PC-9 (cell line): ENCODE data around the gene PSMD3. TPM values are rescaled to one million over a fixed set of nuclear protein-coding genes. Genes with fewer than 3 reads are reported as not detected.

Experiments used
- BruUV-seq: library from RNA; stranded (reverse); fragments of 400-500 nt; replicated peaks from 2 replicates; lab custom pipeline; 2021; lab: Mats Ljungman, UMichigan
- CTCF ChIA-PET: fragments of 300-600 bp; sonication (Branson Sonifier 250); formaldehyde crosslinking; loops from one replicate; lab custom pipeline; 2022; ENCODE audit warnings: antibody characterized with exemption; lab: Charles Lee
- POLR2A ChIA-PET: fragments of 300-600 bp; sonication (Branson Sonifier 250); formaldehyde crosslinking; loops from one replicate; lab custom pipeline; 2022; ENCODE audit warnings: antibody characterized with exemption; ENCODE audit not compliant: unreplicated experiment; lab: Charles Lee
- DNase-seq, 2 experiments: peaks; one replicate each; pipeline versions ENCODE4 v3.0.0 to v3.0.0-alpha.2; 2015 to 2022; ENCODE audit warnings: mixed read lengths in 1 of 2
- H2AFZ ChIP-seq: fragments of 200-600 bp; sonication (generic); 2 replicates; pipeline ENCODE4 v1.8.1; 2017; ENCODE audit warnings: antibody characterized with exemption
- H3F3A ChIP-seq: fragments of 200-600 bp; sonication (generic); 2 replicates; pipeline ENCODE4 v1.8.1; 2017; ENCODE audit warnings: antibody characterized with exemption, mild to moderate bottlenecking, low read depth; ENCODE audit not compliant: insufficient read depth
- H3K27ac ChIP-seq: fragments of 200-600 bp; sonication (generic); 2 replicates; pipeline ENCODE4 v1.6.1; 2016; ENCODE audit warnings: mixed run types
- H3K27me3 ChIP-seq: fragments of 200-600 bp; sonication (generic); 2 replicates; pipeline ENCODE4 v1.6.1; 2016; ENCODE audit warnings: low read depth, mixed run types; ENCODE audit not compliant: insufficient read depth
- H3K36me3 ChIP-seq: fragments of 200-600 bp; sonication (generic); 2 replicates; pipeline ENCODE4 v1.6.1; 2016; ENCODE audit warnings: low read depth, mixed run types
- H3K4me1 ChIP-seq: fragments of 200-600 bp; sonication (generic); replicated peaks from 2 replicates; pipeline ENCODE4 v1.6.1; 2016; ENCODE audit warnings: mixed run types; ENCODE audit not compliant: insufficient read depth
- H3K4me2 ChIP-seq: fragments of 200-600 bp; sonication (generic); 2 replicates; pipeline ENCODE4 v1.6.1; 2017; ENCODE audit warnings: mixed run types
- H3K4me3 ChIP-seq: fragments of 200-600 bp; sonication (generic); 2 replicates; pipeline ENCODE4 v1.6.1; 2016; ENCODE audit warnings: mixed run types
- H3K79me2 ChIP-seq: fragments of 200-600 bp; sonication (generic); 2 replicates; pipeline ENCODE4 v1.6.1; 2017; ENCODE audit warnings: low read depth, mixed run types
- H3K9me2 ChIP-seq: fragments of 200-600 bp; sonication (generic); 2 replicates; pipeline ENCODE4 v1.8.1; 2017; ENCODE audit warnings: mild to moderate bottlenecking; ENCODE audit not compliant: insufficient read depth
- H3K9me3 ChIP-seq: fragments of 200-600 bp; sonication (generic); 2 replicates; pipeline ENCODE4 v1.8.1; 2016; ENCODE audit warnings: low read depth; ENCODE audit not compliant: insufficient read depth
- H4K20me1 ChIP-seq: fragments of 200-600 bp; sonication (generic); 2 replicates; pipeline ENCODE4 v1.8.1; 2017; ENCODE audit not compliant: insufficient read depth
- EZH2 ChIP-seq: fragments of 200-600 bp; sonication (generic); IDR thresholded peaks from 2 replicates; pipeline ENCODE4 v1.8.0; 2017; ENCODE audit warnings: antibody characterized with exemption, low read depth
- intact Hi-C: fragments of 100-400 bp; cut with micrococcal nuclease; formaldehyde crosslinking; loops from one replicate; pipeline ENCODE4 v1.10.0; 2022; ENCODE audit not compliant: unreplicated experiment
- total RNA-seq: library from RNA; stranded (reverse); gene quantifications from 2 replicates; pipeline ENCODE4 v1.2.3, GENCODE V29; 2021
- TF ChIP-seq, protein P1 (sequence below): fragments of 200-600 bp; sonication (generic); conservative IDR thresholded peaks from 2 replicates; pipeline ENCODE4 v1.6.1; 2017; ENCODE audit warnings: mixed run types, antibody characterized with exemption, mild to moderate bottlenecking, moderate library complexity

Gene PSMD3
- total RNA-seq, 1 experiment from 2014 or later: 130 TPM

DNA sequence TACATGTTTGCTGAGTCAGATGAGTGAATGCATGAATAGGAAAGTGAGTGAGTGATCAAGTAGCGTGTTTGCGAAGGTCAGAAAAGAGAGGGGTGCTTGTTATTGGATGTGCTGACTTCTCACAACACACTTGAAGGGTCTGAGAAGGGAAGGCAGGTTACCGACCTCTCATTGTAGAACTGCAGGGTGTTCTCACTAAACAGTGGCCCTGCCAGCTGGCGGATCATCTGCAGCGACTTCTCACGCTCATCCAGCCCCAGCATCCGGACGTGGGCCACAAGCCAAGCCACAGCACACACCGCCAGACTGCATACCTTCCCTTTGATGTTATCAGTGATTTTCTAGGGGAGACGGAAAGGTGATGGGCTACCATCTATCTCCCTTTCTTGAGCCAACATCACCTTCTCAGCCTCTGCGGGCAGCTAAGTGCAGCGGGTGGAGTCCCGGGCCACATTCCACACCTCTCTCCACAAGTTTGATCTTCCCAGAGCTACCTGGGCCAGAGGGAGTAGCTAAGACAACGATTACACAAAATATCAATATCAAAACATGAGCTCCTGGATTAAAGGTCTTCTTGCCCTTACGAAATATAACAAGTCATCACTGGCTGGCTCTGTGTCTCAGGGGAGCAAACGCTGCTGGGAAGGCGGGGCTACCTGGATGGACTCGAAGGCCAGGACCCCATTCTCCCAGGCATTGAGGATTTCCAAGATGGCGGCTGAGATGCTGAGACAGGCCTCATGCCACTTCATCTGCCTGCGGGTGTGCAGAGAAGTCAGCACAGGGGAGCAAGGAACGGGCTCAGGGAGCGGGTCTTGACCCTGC is 45.6 kb downstream of the PSMD3 start:
- H3K27ac ChIP-seq: peak overlapping the region; percentile 70
- no peaks in the 10 kb centered on the region for H4K20me1 ChIP-seq
- peaks cover 49% of the 10 kb centered on the region for H3F3A ChIP-seq
- CTCF ChIA-PET: interaction anchor here (0.5 to 1.1 kb wide), 7 partner anchors 10 to 213 kb away, joined by 3 to 7 read pairs (median 4); partner anchors contain the start of genes CSF3 and PSMD3
- POLR2A ChIA-PET: no interaction called here
- DNase-seq: peak; percentile 80 to 90
- H3K79me2 ChIP-seq: no peaks in the 10 kb centered on the region
- H3K9me3 ChIP-seq: no peaks in the 10 kb centered on the region
- H3K4me1 ChIP-seq: peaks cover 60% of the 10 kb centered on the region
- H3K9me2 ChIP-seq: no peaks in the 10 kb centered on the region
- no TSS peak for BruUV-seq
- intact Hi-C loops: loop anchor here (1.0 to 10.0 kb wide), 4 partner anchors 45 to 289 kb away; partner anchors contain the start of gene PSMD3
- TF ChIP-seq, protein P1, sequence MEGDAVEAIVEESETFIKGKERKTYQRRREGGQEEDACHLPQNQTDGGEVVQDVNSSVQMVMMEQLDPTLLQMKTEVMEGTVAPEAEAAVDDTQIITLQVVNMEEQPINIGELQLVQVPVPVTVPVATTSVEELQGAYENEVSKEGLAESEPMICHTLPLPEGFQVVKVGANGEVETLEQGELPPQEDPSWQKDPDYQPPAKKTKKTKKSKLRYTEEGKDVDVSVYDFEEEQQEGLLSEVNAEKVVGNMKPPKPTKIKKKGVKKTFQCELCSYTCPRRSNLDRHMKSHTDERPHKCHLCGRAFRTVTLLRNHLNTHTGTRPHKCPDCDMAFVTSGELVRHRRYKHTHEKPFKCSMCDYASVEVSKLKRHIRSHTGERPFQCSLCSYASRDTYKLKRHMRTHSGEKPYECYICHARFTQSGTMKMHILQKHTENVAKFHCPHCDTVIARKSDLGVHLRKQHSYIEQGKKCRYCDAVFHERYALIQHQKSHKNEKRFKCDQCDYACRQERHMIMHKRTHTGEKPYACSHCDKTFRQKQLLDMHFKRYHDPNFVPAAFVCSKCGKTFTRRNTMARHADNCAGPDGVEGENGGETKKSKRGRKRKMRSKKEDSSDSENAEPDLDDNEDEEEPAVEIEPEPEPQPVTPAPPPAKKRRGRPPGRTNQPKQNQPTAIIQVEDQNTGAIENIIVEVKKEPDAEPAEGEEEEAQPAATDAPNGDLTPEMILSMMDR: no peak
- no peak for TF ChIP-seq EZH2
- H3K36me3 ChIP-seq: no peaks in the 10 kb centered on the region
- H3K4me3 ChIP-seq: no peak overlapping the region
- H2AFZ ChIP-seq: no peak overlapping the region
- no peaks in the 10 kb centered on the region for H3K27me3 ChIP-seq
- peak overlapping the region; percentile 60 for H3K4me2 ChIP-seq

DNA sequence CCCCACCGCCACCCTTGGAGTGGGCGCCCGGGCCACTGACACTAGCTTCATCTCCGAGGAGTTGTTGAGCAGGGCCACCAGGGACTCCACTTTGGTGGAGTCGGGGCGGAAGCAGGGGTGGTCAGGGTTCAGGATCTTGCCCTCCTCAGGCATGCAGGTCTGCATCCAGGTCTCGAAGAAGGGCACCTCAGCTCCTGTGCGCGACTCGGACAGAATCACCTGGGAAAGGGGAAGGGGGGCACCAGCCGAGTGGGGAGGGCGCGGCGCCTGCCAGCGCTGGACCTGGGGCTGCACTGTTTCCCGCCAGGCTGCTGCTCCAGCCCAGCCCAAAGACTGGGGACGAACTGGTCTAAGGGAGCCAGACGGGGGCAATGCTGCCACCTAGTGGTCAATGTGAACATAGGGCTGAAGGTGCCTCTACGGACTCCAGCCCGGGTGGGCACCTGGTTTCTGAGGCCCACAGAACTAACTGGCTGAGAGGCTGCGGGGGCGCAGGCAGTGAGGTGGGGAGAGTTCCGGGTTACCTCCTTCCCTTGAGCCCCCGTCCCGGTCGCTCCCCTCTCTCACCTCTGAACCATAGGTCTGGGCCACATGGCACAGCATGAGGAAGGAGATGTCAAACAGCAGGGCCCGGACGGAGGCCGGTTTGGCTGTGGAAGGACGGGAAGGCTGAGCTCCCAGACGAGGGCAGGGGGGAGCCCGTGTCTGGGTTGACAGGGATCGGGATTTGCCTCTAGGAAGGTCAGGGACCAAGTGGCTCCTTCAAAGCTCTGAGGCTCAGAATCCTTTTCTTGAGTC is 46.4 kb downstream of the PSMD3 start:
- peaks cover 52% of the 10 kb centered on the region for H3K4me1 ChIP-seq
- no peaks in the 10 kb centered on the region for H3K79me2 ChIP-seq
- DNase-seq: peak; percentile 49 to 71
- no peak overlapping the region for H3K4me3 ChIP-seq
- no peaks in the 10 kb centered on the region for H3K36me3 ChIP-seq
- peak overlapping the region; percentile 60 for H3K4me2 ChIP-seq
- ChIA-PET CTCF (interaction anchor here (0.8 to 1.1 kb wide), 5 partner anchors 11 to 47 kb away, joined by 3 to 5 read pairs (median 3); partner anchors contain the start of genes CSF3, MED24 and PSMD3), POLR2A (no interaction called here)
- intact Hi-C loops: loop anchor here (1.0 to 10.0 kb wide), 5 partner anchors 14 to 288 kb away; partner anchors contain the start of gene PSMD3
- no peaks in the 10 kb centered on the region for H3K9me3 ChIP-seq
- H3K9me2 ChIP-seq: no peaks in the 10 kb centered on the region
- H3F3A ChIP-seq: peaks cover 42% of the 10 kb centered on the region
- BruUV-seq: no TSS peak
- H4K20me1 ChIP-seq: no peaks in the 10 kb centered on the region
- no peak for TF ChIP-seq EZH2
- TF ChIP-seq, protein P1: peak; percentile 91
- H2AFZ ChIP-seq: no peak overlapping the region
- H3K27me3 ChIP-seq: no peaks in the 10 kb centered on the region
- peak overlapping the region; percentile 70 for H3K27ac ChIP-seq

DNA sequence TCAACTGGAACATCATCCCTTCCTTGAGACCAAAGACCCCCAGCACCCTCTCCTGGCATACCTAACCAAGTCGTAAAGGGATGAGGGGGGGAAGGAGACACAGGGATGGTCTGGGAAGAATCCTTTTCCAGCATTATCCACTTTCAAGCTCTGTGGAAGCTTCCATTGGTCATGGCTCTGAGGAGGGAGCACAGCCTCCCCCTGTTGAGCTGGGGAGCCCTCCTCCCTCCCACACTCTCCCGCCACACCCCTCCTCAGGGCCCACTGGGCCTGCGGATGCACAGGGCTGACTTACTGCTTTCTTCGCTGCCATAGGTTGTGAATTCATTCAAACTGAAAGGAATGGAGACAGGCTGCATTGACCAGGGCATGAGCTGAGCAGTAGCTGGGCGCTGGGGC is 47.0 kb downstream of the PSMD3 start:
- H3K4me2 ChIP-seq: no peak overlapping the region
- no peaks in the 10 kb centered on the region for H4K20me1 ChIP-seq
- ChIA-PET POLR2A (no interaction called here), CTCF (interaction anchor here (0.9 kb wide), 1 partner anchor 27 kb away, joined by 3 read pairs; the partner anchor contains the start of gene MED24)
- H3K36me3 ChIP-seq: no peaks in the 10 kb centered on the region
- no peak overlapping the region for H3K4me3 ChIP-seq
- H3K27ac ChIP-seq: no peak overlapping the region
- no peaks in the 10 kb centered on the region for H3K9me3 ChIP-seq
- H3K27me3 ChIP-seq: no peaks in the 10 kb centered on the region
- DNase-seq: no peak
- intact Hi-C loops: loop anchor here (1.0 to 10.0 kb wide), 4 partner anchors 14 to 287 kb away; partner anchors contain the start of gene PSMD3
- peaks cover 46% of the 10 kb centered on the region for H3K4me1 ChIP-seq
- H2AFZ ChIP-seq: no peak overlapping the region
- no peak for TF ChIP-seq EZH2
- TF ChIP-seq, protein P1: no peak
- BruUV-seq: no TSS peak
- no peaks in the 10 kb centered on the region for H3K79me2 ChIP-seq
- no peaks in the 10 kb centered on the region for H3K9me2 ChIP-seq
- H3F3A ChIP-seq: peaks cover 37% of the 10 kb centered on the region
